IgD-negative memory B cell (primary cell): ENCODE results near the gene BOC. TPM values are rescaled to one million over a fixed set of nuclear protein-coding genes. Genes with fewer than 3 reads are reported as not detected.
A peak's percentile ranks its signal among the peaks of the same experiment; 100 is the strongest.

Experiments used
- H3K27ac Mint-ChIP-seq, 3 donors: one replicate each; pipeline ENCODE4 v1.8.0; 2020 to 2022; ENCODE audit warnings: mild to moderate bottlenecking in 3 of 3, mixed read lengths in 3 of 3, moderate library complexity in 1 of 3
- H3K27me3 Mint-ChIP-seq: one replicate; pipeline ENCODE4 v1.8.0; 2021; ENCODE audit warnings: mixed read lengths
- H3K36me3 Mint-ChIP-seq: one replicate; pipeline ENCODE4 v1.8.0; 2020; ENCODE audit warnings: mild to moderate bottlenecking, mixed read lengths
- H3K4me1 Mint-ChIP-seq, 3 donors: one replicate each; pipeline ENCODE4 v1.8.0; 2020 to 2022; ENCODE audit warnings: mixed read lengths in 3 of 3, mild to moderate bottlenecking in 1 of 3
- H3K4me3 Mint-ChIP-seq, 4 donors: one replicate each; pipeline ENCODE4 v1.8.0; 2020 to 2022; ENCODE audit warnings: mild to moderate bottlenecking in 4 of 4, mixed read lengths in 4 of 4, moderate library complexity in 3 of 4
- H3K9me3 Mint-ChIP-seq, 3 donors: one replicate each; pipeline ENCODE4 v1.8.0; 2020 to 2021; ENCODE audit warnings: mixed read lengths in 3 of 3, mild to moderate bottlenecking in 1 of 3
- polyA plus RNA-seq: library from polyadenylated mRNA; unstranded; fragments of 300-500 nt; fragmentation: Illumina TruSeq; gene quantifications from one replicate; pipeline ENCODE4 v1.2.3, GENCODE V29; 2021

The BOC gene
- polyA plus RNA-seq, 1 donor from 2014 or later, result 0.70 TPM

GRCh38 chr3:113273011-113273410 is 61.7 kb downstream of the BOC start:
- Mint-ChIP-seq H3K27me3 (no peaks in the 10 kb centered on the region), H3K36me3 (no peaks in the 10 kb centered on the region), H3K27ac (no peak overlapping the region), H3K4me1 (peaks cover 25 to 26% (median 25%) of the 10 kb centered on the region in 3 donors), H3K4me3 (no peak overlapping the region), H3K9me3 (no peaks in the 10 kb centered on the region)

DNA sequence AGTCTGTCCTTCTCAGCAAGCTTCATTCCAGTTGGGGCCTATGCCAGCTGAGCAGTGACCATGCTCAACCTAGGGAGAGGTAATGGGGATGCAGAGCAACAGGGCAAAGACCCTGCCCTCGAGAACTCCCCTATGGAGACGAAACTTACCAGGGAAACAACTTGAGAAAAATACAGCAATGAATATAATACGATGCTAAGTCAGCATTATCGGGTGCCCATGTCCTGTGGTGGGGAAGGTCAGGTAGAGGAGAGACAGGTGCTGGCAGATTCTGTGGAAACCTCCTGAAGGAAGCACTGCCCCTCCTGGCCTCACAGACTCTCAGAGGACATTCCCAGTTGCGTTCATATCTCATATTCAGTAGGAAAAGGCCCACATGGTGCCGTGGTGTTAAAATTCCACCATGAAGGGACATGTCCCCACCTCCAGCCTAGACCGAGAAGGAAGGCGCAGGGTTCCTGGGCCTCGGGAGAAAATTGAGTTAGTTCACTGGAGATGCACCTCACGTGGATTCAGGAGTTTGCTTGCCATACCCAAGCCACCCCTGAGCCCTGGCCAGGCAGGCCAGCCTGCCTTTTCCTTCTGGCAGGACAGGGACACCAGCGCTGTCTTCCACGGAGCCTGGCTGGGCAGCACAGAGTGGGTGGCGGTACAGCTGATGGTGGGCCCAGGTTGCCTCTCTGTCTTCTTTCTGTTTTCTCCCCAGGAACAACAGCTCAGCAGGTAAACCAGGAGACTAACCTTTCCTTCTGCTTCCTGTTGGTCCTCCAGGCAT is 62.4 kb downstream of the BOC start:
- H3K27ac Mint-ChIP-seq, result no peak overlapping the region
- no peak overlapping the region for H3K4me3 Mint-ChIP-seq
- peaks cover 29 to 31% (median 31%) of the 10 kb centered on the region in 3 donors for H3K4me1 Mint-ChIP-seq
- peaks cover 1% of the 10 kb centered on the region for H3K27me3 Mint-ChIP-seq
- H3K9me3 Mint-ChIP-seq, result no peaks in the 10 kb centered on the region
- no peaks in the 10 kb centered on the region for H3K36me3 Mint-ChIP-seq

GRCh38 chr3:113274425-113275257 is 63.3 kb downstream of the BOC start:
- Mint-ChIP-seq H3K4me3 (no peak overlapping the region), H3K4me1 (peaks cover 31% of the 10 kb centered on the region in 3 donors), H3K27ac (no peak overlapping the region), H3K36me3 (no peaks in the 10 kb centered on the region), H3K27me3 (peaks cover 1% of the 10 kb centered on the region), H3K9me3 (no peaks in the 10 kb centered on the region)

DNA sequence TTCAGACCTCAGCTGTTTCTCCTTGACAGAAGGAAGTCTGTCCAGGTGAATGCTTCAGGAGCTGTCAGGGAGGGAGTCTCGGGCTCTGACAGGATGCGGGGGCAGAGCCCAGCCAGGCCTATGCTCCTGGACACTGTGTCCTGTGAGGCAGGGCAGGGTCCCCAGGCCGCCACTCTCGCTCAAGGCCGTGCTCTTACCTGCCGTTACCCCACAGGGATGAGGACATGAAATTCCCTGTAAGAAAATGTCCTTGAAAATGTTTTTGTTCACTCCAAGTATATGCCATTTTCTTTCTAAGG is 63.9 kb downstream of the BOC start:
- Mint-ChIP-seq H3K27ac (no peak overlapping the region), H3K4me3 (no peak overlapping the region), H3K4me1 (peaks cover 31 to 32% (median 31%) of the 10 kb centered on the region in 3 donors), H3K9me3 (no peaks in the 10 kb centered on the region), H3K36me3 (no peaks in the 10 kb centered on the region), H3K27me3 (peaks cover 1% of the 10 kb centered on the region)

GRCh38 chr3:113275583-113275928 is 64.2 kb downstream of the BOC start:
- Mint-ChIP-seq H3K27me3 (peaks cover 1% of the 10 kb centered on the region), H3K36me3 (no peaks in the 10 kb centered on the region), H3K9me3 (no peaks in the 10 kb centered on the region), H3K4me1 (peaks cover 31 to 36% (median 32%) of the 10 kb centered on the region in 3 donors), H3K27ac (peak overlapping the region in 1 of 3 donors; percentile 76), H3K4me3 (peak overlapping the region in 2 of 4 donors; percentile 22 to 92)

DNA sequence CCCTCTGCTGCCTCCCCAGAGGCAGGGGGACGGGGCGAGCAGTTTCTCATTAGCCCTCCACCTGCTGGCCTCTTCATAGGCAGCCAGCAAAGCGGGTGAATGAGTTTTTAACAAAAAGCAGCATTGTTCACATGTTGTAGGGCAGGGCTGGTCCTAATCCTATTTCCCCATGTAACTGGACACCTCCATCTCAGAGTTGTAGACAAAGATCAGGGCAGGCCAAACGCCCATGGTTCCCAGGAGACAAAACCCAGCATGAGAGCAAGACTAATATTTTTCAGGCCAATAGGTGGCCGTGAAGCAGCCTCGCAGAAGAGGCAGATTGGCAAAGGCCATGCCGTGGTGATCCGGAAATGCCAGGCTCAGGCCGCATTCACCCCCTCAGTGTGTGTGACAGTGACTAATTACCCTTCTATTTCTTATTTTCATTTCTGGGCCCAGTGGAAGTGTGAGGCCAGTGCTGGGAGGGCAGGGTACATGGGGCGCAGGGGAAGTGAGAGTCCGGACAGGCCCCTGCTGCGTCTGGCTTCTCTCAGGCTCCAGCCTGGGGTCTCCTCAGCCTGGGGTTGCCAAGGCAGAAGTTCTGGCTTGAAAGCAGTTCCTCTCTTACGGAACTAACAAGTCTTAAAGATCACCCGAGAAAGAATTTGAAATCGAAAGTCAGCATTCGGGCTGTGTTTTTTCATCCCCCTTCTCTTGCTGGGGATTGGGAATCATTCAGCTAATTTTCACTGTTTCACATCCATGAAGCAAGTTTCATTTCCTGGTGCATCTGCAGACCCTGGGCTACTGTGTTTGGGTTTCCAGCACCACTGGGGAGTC is 64.8 kb downstream of the BOC start:
- H3K27ac Mint-ChIP-seq, result peak overlapping the region; percentile 76 to 94 (median 82)
- H3K27me3 Mint-ChIP-seq, result peaks cover 1% of the 10 kb centered on the region
- no peaks in the 10 kb centered on the region for H3K36me3 Mint-ChIP-seq
- peaks cover 32 to 36% (median 33%) of the 10 kb centered on the region in 3 donors for H3K4me1 Mint-ChIP-seq
- no peaks in the 10 kb centered on the region for H3K9me3 Mint-ChIP-seq
- H3K4me3 Mint-ChIP-seq, result peak overlapping the region; percentile 22 to 96 (median 84)

GRCh38 chr3:113276751-113277080 is 65.4 kb downstream of the BOC start:
- Mint-ChIP-seq H3K27me3 (peaks cover 1% of the 10 kb centered on the region), H3K4me3 (peak overlapping the region; percentile 22 to 96 (median 84)), H3K27ac (peak overlapping the region; percentile 54 to 78 (median 76)), H3K9me3 (no peaks in the 10 kb centered on the region), H3K36me3 (no peaks in the 10 kb centered on the region), H3K4me1 (peaks cover 32 to 36% (median 33%) of the 10 kb centered on the region in 3 donors)

- Mint-ChIP-seq H3K36me3 (no peaks in the 10 kb centered on the region), H3K27ac (peak overlapping the region; percentile 24 to 76 (median 54)), H3K4me1 (peaks cover 31 to 36% (median 33%) of the 10 kb centered on the region in 3 donors), H3K9me3 (no peaks in the 10 kb centered on the region), H3K4me3 (peak overlapping the region; percentile 13 to 96 (median 57)), H3K27me3 (peaks cover 1% of the 10 kb centered on the region)
Observed at GRCh38 chr3:113277414-113277813, 66.1 kb downstream of the BOC start.

GRCh38 chr3:113277941-113278598 is 66.7 kb downstream of the BOC start:
- Mint-ChIP-seq H3K27ac (peak overlapping the region; percentile 14 to 54 (median 40)), H3K4me3 (peak overlapping the region; percentile 36 to 92 (median 80)), H3K36me3 (no peaks in the 10 kb centered on the region), H3K9me3 (no peaks in the 10 kb centered on the region), H3K4me1 (peaks cover 32 to 36% (median 33%) of the 10 kb centered on the region in 3 donors), H3K27me3 (peaks cover 1% of the 10 kb centered on the region)

GRCh38 chr3:113278599-113278955 is 67.2 kb downstream of the BOC start:
- Mint-ChIP-seq H3K9me3 (no peaks in the 10 kb centered on the region), H3K4me3 (peak overlapping the region; percentile 36 to 84 (median 76)), H3K36me3 (no peaks in the 10 kb centered on the region), H3K27ac (peak overlapping the region in 2 of 3 donors; percentile 14 to 40), H3K4me1 (peaks cover 32 to 36% (median 33%) of the 10 kb centered on the region in 3 donors), H3K27me3 (peaks cover 1% of the 10 kb centered on the region)

- H3K27me3 Mint-ChIP-seq, result peaks cover 1% of the 10 kb centered on the region
- no peak overlapping the region for H3K4me3 Mint-ChIP-seq
- H3K4me1 Mint-ChIP-seq, result peaks cover 32 to 36% (median 33%) of the 10 kb centered on the region in 3 donors
- no peak overlapping the region for H3K27ac Mint-ChIP-seq
- H3K36me3 Mint-ChIP-seq, result no peaks in the 10 kb centered on the region
- no peaks in the 10 kb centered on the region for H3K9me3 Mint-ChIP-seq
Observed at GRCh38 chr3:113279686-113280085, 68.3 kb downstream of the BOC start.

GRCh38 chr3:113283306-113283705 is 71.9 kb downstream of the BOC start:
- Mint-ChIP-seq H3K9me3 (no peaks in the 10 kb centered on the region), H3K36me3 (no peaks in the 10 kb centered on the region), H3K27me3 (peaks cover under 1% of the 10 kb centered on the region), H3K4me3 (no peak overlapping the region), H3K27ac (no peak overlapping the region), H3K4me1 (peaks cover 5 to 9% (median 6%) of the 10 kb centered on the region in 3 donors)

DNA sequence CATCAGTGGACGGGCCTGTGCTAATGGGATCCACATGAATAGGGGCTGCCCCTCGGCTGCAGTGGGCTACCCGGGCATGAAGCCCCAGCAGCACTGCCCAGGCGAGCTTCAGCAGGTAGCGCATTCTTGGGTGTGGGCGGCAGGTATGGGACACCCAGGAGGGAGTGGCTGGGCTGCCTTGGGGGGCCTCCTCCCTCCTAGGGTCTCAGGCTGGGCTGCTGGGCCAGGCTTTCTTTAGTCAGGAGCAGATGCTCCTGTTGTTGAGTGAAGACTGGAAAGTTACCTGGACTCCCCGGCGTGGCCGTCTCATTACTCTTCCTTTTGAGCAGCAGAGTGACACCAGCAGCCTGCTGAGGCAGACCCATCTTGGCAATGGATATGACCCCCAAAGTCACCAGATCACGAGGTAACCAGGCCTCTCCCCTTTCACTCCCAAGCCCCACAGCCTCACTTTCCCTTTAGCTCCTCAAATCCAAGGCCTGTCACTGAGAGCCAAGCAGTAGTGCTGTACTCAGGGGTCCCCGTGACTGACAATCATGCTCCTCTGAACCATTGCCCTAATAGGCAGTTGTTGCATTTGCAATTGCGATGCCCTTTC is 73.2 kb downstream of the BOC start:
- H3K9me3 Mint-ChIP-seq, result no peaks in the 10 kb centered on the region
- H3K27me3 Mint-ChIP-seq, result no peaks in the 10 kb centered on the region
- no peak overlapping the region for H3K4me3 Mint-ChIP-seq
- peaks cover 2 to 5% (median 3%) of the 10 kb centered on the region in 3 donors for H3K4me1 Mint-ChIP-seq
- no peaks in the 10 kb centered on the region for H3K36me3 Mint-ChIP-seq
- H3K27ac Mint-ChIP-seq, result peak overlapping the region in 1 of 3 donors; percentile 44

GRCh38 chr3:113285226-113285625 is 73.9 kb downstream of the BOC start:
- H3K4me3 Mint-ChIP-seq, result no peak overlapping the region

More at GRCh38 chr3:113285226-113285625, 73.9 kb downstream of the BOC start:
- Mint-ChIP-seq H3K27ac (no peak overlapping the region), H3K27me3 (no peaks in the 10 kb centered on the region), H3K9me3 (no peaks in the 10 kb centered on the region), H3K4me1 (peaks cover 2 to 4% (median 3%) of the 10 kb centered on the region in 3 donors), H3K36me3 (no peaks in the 10 kb centered on the region)
